ENCODE measurements around the gene IRS1.
A peak's percentile ranks its signal among the peaks of the same experiment; 100 is the strongest.

Gene IRS1

GRCh38 chr2:226794751-226795171 is 4.9 kb downstream of the IRS1 start:
- no peak overlapping the region for H3K4me3 ChIP-seq (ENCODE audit: low read depth, low read length)
- TF ChIP-seq CTCF (IDR thresholded peaks at IDR 0.05; ENCODE audit: borderline replicate concordance, insufficient read depth, low read depth, low read length), result no peak

DNA sequence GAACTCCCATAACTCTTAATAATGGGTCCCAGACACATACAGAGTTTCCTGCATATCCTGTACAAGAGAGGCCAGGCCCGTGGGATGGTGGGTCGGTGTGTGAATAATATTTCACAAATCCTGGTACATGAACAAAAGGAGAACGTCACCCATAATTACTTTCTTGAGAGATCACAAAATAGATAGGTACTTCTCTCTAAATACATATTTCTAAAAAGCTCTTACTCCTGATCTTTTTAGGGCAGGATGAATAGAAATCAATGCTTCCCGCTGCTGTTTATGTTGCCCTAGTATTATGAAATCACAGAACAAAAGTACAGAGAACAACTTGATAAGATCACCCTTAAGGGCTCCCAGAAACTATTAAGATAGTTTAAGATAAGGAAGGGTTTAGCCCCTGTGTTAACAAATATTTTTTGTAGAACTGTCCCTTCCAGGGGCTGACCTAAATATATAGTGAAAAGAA is 5.4 kb downstream of the IRS1 start:
- no peak for TF ChIP-seq CTCF (IDR thresholded peaks at IDR 0.05; ENCODE audit: borderline replicate concordance, insufficient read depth, low read depth, low read length)
- H3K4me3 ChIP-seq (ENCODE audit: low read depth, low read length), result no peak overlapping the region

- H3K4me3 ChIP-seq (ENCODE audit: low read depth, low read length), result no peak overlapping the region
- TF ChIP-seq CTCF (IDR thresholded peaks at IDR 0.05; ENCODE audit: borderline replicate concordance, insufficient read depth, low read depth, low read length), result no peak
Observed at GRCh38 chr2:226793646-226794045, 6.0 kb downstream of the IRS1 start.

DNA sequence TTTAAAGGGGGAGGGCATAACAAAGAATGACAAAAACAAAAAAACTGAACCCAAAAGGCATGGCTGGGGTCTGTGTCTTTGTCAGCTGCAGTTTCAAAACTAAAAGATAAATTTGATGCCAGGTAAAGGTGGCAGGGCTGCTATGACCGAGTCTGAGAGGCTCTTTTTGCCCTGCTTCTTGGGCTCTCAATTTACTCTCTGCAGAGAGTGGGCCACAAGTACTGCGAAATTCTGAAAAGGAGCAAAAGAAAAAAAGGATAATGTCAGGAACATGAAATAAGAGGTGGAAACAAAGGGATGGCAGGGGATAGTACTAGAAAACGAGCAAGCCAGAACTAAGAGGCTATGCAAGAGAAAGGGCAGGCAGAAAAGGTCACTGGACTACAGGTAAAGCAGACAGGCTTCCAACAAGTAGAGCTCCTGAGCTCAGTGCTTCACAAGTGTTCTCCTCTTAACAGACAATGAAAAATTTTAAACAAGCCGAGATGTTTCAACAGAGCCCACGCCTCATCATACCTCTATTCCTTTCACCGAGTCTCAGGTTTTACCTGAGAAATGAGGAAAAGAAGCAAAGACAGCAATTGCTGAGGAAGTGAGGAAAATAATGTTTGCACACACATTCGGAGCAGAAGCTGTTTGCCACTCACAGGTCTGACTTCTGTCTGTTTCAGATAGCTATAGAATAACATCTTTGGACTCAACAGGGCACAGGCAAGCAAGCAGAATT is 7.3 kb downstream of the IRS1 start:
- TF ChIP-seq CTCF (IDR thresholded peaks at IDR 0.05; ENCODE audit: borderline replicate concordance, insufficient read depth, low read depth, low read length), result no peak
- H3K4me3 ChIP-seq (ENCODE audit: low read depth, low read length), result peak overlapping the region; percentile 65

GRCh38 chr2:226791487-226792081 is 8.0 kb downstream of the IRS1 start:
- TF ChIP-seq CTCF (IDR thresholded peaks at IDR 0.05; ENCODE audit: borderline replicate concordance, insufficient read depth, low read depth, low read length), result peak; percentile 52
- H3K4me3 ChIP-seq (ENCODE audit: low read depth, low read length), result peak overlapping the region; percentile 65

DNA sequence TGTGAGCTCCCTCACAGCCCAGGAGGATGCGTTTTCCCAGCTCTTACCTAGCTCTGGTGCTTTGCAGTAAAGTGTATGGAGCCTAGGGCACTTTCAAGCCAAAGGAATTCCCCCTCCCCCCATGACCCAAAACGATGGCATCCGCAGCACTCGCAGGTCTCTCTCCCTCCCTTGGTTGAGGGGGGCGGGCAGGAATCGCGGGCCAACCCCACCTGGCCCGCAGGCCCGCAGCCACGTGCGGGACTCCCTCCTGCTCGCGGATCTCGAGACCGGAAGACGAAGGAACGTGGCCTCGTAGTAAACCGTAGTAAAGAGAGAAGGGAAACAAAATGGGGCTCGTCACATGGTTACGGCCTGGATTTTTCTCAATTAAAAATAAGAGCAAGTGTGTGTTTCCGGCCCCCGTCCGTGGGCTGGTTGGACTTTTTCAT is 8.5 kb downstream of the IRS1 start:
- TF ChIP-seq CTCF (IDR thresholded peaks at IDR 0.05; ENCODE audit: borderline replicate concordance, insufficient read depth, low read depth, low read length), result no peak
- peak overlapping the region; percentile 54 for H3K4me3 ChIP-seq (ENCODE audit: low read depth, low read length)

DNA sequence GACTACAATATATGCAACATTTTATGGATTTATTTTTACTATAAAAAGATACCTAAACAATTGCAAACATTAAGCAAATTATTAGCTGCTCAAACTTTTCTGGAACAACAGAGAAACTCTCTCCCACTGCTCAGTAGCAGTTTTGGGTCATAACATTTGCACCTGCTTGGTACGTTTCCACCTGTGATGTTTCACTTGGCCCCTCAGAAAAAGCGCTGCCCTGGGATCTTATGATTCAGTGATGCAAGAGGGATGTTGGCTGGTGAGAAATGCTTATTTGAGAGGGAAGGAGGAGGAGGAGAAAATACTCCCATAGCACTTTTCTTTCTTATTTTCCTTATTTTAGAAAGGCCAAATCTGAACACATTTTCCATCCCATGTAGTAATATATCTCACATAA is 9.2 kb downstream of the IRS1 start:
- TF ChIP-seq CTCF (IDR thresholded peaks at IDR 0.05; ENCODE audit: borderline replicate concordance, insufficient read depth, low read depth, low read length), result no peak
- no peak overlapping the region for H3K4me3 ChIP-seq (ENCODE audit: low read depth, low read length)
